ENCODE data around the gene PGLYRP3.

The PGLYRP3 gene

GRCh38 chr1:153313288-153313687 is 536 bp upstream of the PGLYRP3 start:
- DNase-seq (ENCODE audit: low read depth in 2 of 2) = no peak

GRCh38 chr1:153310526-153310925 is 2.2 kb downstream of the PGLYRP3 start:
- DNase-seq (ENCODE audit: low read depth in 2 of 2) = no peak

GRCh38 chr1:153309441-153309840 is 3.3 kb downstream of the PGLYRP3 start:
- DNase-seq (ENCODE audit: low read depth in 2 of 2) = no peak

- DNase-seq (ENCODE audit: low read depth in 2 of 2) = no peak
Observed at GRCh38 chr1:153308540-153308939, 4.2 kb downstream of the PGLYRP3 start.

GRCh38 chr1:153307221-153307600 is 5.5 kb downstream of the PGLYRP3 start:
- no peak for DNase-seq (ENCODE audit: low read depth in 2 of 2)

- no peak for DNase-seq (ENCODE audit: low read depth in 2 of 2)
Observed at GRCh38 chr1:153306303-153307220, 6.2 kb downstream of the PGLYRP3 start.

GRCh38 chr1:153305682-153306081 is 7.1 kb downstream of the PGLYRP3 start:
- no peak for DNase-seq (ENCODE audit: low read depth in 2 of 2)

GRCh38 chr1:153302308-153302707 is 10.4 kb downstream of the PGLYRP3 start:
- DNase-seq (ENCODE audit: low read depth in 2 of 2) = no peak

- DNase-seq (ENCODE audit: low read depth in 2 of 2) = no peak
Observed at GRCh38 chr1:153293851-153294250, 18.9 kb downstream of the PGLYRP3 start.

- no peak for DNase-seq (ENCODE audit: low read depth in 2 of 2)
Observed at GRCh38 chr1:153293480-153293775, 19.3 kb downstream of the PGLYRP3 start.

GRCh38 chr1:153292740-153293479 is 19.8 kb downstream of the PGLYRP3 start:
- DNase-seq (ENCODE audit: low read depth in 2 of 2) = no peak

- DNase-seq (ENCODE audit: low read depth in 2 of 2) = no peak
Observed at GRCh38 chr1:153292185-153292584, 20.6 kb downstream of the PGLYRP3 start.

- no peak for DNase-seq (ENCODE audit: low read depth in 2 of 2)
Observed at GRCh38 chr1:153291514-153291913, 21.2 kb downstream of the PGLYRP3 start.

- DNase-seq (ENCODE audit: low read depth in 2 of 2) = no peak
Observed at GRCh38 chr1:153288634-153289275, 24.0 kb downstream of the PGLYRP3 start.

GRCh38 chr1:153277852-153278251 is 34.9 kb downstream of the PGLYRP3 start:
- no peak for DNase-seq (ENCODE audit: low read depth in 2 of 2)

GRCh38 chr1:153272186-153272585 is 40.6 kb downstream of the PGLYRP3 start:
- no peak for DNase-seq (ENCODE audit: low read depth in 2 of 2)

- no peak for DNase-seq (ENCODE audit: low read depth in 2 of 2)
Observed at GRCh38 chr1:153271711-153272110, 41.0 kb downstream of the PGLYRP3 start.

- no peak for DNase-seq (ENCODE audit: low read depth in 2 of 2)
Observed at GRCh38 chr1:153265457-153265856, 47.3 kb downstream of the PGLYRP3 start.

GRCh38 chr1:153262462-153263157 is 50.1 kb downstream of the PGLYRP3 start:
- no peak for DNase-seq (ENCODE audit: low read depth in 2 of 2)

GRCh38 chr1:153262070-153262366 is 50.7 kb downstream of the PGLYRP3 start:
- DNase-seq (ENCODE audit: low read depth in 2 of 2) = no peak

GRCh38 chr1:153261281-153262069 is 51.3 kb downstream of the PGLYRP3 start:
- DNase-seq (ENCODE audit: low read depth in 2 of 2) = peak in 1 of 2 donors; percentile 5
